HepG2 (cell line): ENCODE data around the gene RPA1.

Experiments
- JUN ChIP-seq: sonication (generic); formaldehyde crosslinking; IDR thresholded peaks from 2 replicates; pipeline ENCODE4 v1.4.0; 2020; ENCODE audit warnings: mild to moderate bottlenecking, missing genetic modification reagents
- NR2F2 ChIP-seq: IDR thresholded peaks from 2 replicates; pipeline ENCODE4 v1.6.1; 2012; ENCODE audit warnings: low read depth, inconsistent platforms, borderline replicate concordance
- POLR2A ChIP-seq, 2 experiments: IDR thresholded peaks; 2 replicates each; pipeline ENCODE4 v1.6.1; 2011; ENCODE audit warnings: low read depth in 2 of 2, low read length in 2 of 2, mild to moderate bottlenecking in 1 of 2, moderate library complexity in 1 of 2; ENCODE audit not compliant: insufficient read depth in 1 of 2
- YY1 ChIP-seq: IDR thresholded peaks from 2 replicates; pipeline ENCODE4 v1.6.1; 2011; ENCODE audit warnings: low read length, low read depth, moderate library complexity, mild to moderate bottlenecking; ENCODE audit not compliant: insufficient read depth, insufficient replicate concordance
- TF ChIP-seq, protein P1 (sequence below): IDR thresholded peaks from 2 replicates; pipeline ENCODE4 v1.6.1; 2018; ENCODE audit warnings: missing genetic modification reagents
- TF ChIP-seq, protein P2 (sequence below): sonication (generic); formaldehyde crosslinking; IDR thresholded peaks from 2 replicates; pipeline ENCODE4 v1.8.0; 2022; ENCODE audit warnings: mild to moderate bottlenecking, missing genetic modification reagents
- TF ChIP-seq, protein P3 (sequence below): sonication (generic); formaldehyde crosslinking; IDR thresholded peaks from 2 replicates; pipeline ENCODE4 v1.8.0; 2022; ENCODE audit warnings: missing genetic modification reagents, mild to moderate bottlenecking, moderate library complexity, borderline replicate concordance

DNA sequence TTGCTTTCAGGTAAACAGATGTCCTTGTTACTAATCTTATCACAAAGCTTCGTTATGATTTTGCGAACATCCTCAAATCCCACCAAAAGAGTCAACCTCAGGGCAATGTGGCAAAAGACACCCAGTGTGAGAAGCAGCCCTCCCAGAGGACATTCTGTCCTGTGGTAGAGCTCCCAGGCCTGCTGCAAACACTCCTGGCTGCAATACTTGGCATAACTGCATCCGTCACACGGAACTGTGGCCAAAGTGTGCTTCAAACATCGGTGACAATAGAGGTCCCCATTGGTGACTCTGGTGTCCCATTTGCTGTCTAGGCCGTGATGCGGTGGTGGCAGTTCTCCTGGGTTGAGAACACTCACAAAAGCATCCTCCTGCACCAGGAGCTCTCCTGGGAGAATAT is 29.6 kb upstream of the RPA1 start:
- TF ChIP-seq, protein P1, sequence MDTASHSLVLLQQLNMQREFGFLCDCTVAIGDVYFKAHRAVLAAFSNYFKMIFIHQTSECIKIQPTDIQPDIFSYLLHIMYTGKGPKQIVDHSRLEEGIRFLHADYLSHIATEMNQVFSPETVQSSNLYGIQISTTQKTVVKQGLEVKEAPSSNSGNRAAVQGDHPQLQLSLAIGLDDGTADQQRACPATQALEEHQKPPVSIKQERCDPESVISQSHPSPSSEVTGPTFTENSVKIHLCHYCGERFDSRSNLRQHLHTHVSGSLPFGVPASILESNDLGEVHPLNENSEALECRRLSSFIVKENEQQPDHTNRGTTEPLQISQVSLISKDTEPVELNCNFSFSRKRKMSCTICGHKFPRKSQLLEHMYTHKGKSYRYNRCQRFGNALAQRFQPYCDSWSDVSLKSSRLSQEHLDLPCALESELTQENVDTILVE (CRISPR knock-in tag), result no peak
- TF ChIP-seq POLR2A (IDR thresholded peaks at IDR 0.05; ENCODE audit: insufficient read depth in 1 of 2, low read depth in 2 of 2, low read length in 2 of 2), result no peak
- TF ChIP-seq YY1, result no peak
- TF ChIP-seq, protein P2, sequence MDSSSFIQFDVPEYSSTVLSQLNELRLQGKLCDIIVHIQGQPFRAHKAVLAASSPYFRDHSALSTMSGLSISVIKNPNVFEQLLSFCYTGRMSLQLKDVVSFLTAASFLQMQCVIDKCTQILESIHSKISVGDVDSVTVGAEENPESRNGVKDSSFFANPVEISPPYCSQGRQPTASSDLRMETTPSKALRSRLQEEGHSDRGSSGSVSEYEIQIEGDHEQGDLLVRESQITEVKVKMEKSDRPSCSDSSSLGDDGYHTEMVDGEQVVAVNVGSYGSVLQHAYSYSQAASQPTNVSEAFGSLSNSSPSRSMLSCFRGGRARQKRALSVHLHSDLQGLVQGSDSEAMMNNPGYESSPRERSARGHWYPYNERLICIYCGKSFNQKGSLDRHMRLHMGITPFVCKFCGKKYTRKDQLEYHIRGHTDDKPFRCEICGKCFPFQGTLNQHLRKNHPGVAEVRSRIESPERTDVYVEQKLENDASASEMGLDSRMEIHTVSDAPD (CRISPR knock-in tag), result no peak
- TF ChIP-seq JUN (CRISPR knock-in tag), result no peak
- no peak for TF ChIP-seq NR2F2
- TF ChIP-seq, protein P3, sequence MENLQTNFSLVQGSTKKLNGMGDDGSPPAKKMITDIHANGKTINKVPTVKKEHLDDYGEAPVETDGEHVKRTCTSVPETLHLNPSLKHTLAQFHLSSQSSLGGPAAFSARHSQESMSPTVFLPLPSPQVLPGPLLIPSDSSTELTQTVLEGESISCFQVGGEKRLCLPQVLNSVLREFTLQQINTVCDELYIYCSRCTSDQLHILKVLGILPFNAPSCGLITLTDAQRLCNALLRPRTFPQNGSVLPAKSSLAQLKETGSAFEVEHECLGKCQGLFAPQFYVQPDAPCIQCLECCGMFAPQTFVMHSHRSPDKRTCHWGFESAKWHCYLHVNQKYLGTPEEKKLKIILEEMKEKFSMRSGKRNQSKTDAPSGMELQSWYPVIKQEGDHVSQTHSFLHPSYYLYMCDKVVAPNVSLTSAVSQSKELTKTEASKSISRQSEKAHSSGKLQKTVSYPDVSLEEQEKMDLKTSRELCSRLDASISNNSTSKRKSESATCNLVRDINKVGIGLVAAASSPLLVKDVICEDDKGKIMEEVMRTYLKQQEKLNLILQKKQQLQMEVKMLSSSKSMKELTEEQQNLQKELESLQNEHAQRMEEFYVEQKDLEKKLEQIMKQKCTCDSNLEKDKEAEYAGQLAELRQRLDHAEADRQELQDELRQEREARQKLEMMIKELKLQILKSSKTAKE, result no peak
